Right lobe of liver (tissue), 6 donors: Measurements from ENCODE around the gene PTBP2. TPM values are rescaled to one million over a fixed set of nuclear protein-coding genes. Genes with fewer than 3 reads are reported as not detected.
A peak's percentile ranks its signal among the peaks of the same experiment; 100 is the strongest.

Source experiments
- ATAC-seq, 4 donors: fragments of 200-7000 bp; cut with Tn5 transposase; one replicate each; pipeline ENCODE4 v1.9.1; 2020; ENCODE audit warnings: mild to moderate bottlenecking in 4 of 4, moderate library complexity in 4 of 4
- DNase-seq, 3 donors: peaks; one replicate each; pipeline ENCODE4 v3.0.0-alpha.2; 2020
- H3K27ac ChIP-seq, 3 donors: fragments of 200-600 bp; one replicate each; pipeline ENCODE4 v1.8.0; 2022
- H3K27me3 ChIP-seq, 2 donors: fragments of 200-600 bp; one replicate each; pipeline ENCODE4 v1.8.0; 2022
- H3K36me3 ChIP-seq, 4 donors: fragments of 200-600 bp; sonication (generic) in 1 of 4; one replicate each; pipeline versions ENCODE4 v1.5.1 to v1.8.0; 2017 to 2022; ENCODE audit warnings: control low read depth in 1 of 4
- H3K4me1 ChIP-seq, 4 donors: fragments of 200-600 bp; sonication (generic) in 1 of 4; one replicate each; pipeline versions ENCODE4 v1.5.1 to v1.8.0; 2017 to 2022; ENCODE audit warnings: control low read depth in 1 of 4
- H3K4me3 ChIP-seq, 3 donors: fragments of 200-600 bp; one replicate each; pipeline ENCODE4 v1.8.0; 2022
- H3K9me3 ChIP-seq, 4 donors: fragments of 200-600 bp; sonication (generic) in 1 of 4; one replicate each; pipeline versions ENCODE4 v1.5.1 to v1.8.0; 2017 to 2022; ENCODE audit warnings: control low read depth in 1 of 4
- CTCF ChIP-seq, 4 donors: fragments of 200-600 bp in 3 of 4; fragments of 450-650 bp in 1 of 4; IDR thresholded peaks; one replicate each; pipeline versions ENCODE4 v1.5.1 to v1.8.0; 2016 to 2022; ENCODE audit warnings: antibody characterized with exemption in 4 of 4, mild to moderate bottlenecking in 2 of 4
- POLR2A ChIP-seq: fragments of 450-650 bp; IDR thresholded peaks from one replicate; pipeline ENCODE4 v1.6.1; 2017; ENCODE audit warnings: antibody characterized with exemption, mild to moderate bottlenecking
- WGBS: methylation state at CpG from one replicate; pipeline ENCODE4 v1.1.6; 2018; ENCODE audit warnings: low coverage, low lambda C conversion rate; ENCODE audit not compliant: insufficient coverage; ENCODE audit errors: missing lambda C conversion rate; 5-methylcytosine and 5-hydroxymethylcytosine counted together
- intact Hi-C, 2 donors: fragments of 100-400 bp; cut with DNase I; formaldehyde crosslinking; loops; one replicate each; pipeline versions ENCODE4 v1.11.2 to v1.14.1; 2022
- total RNA-seq, 6 experiments: library from RNA; depleted of rRNA in 2 of 6; stranded (reverse); fragments of >200 nt in 2 of 6; fragmentation: NEBNext Ultra II Directional in 3 of 6; extraction: Animal tissue kit (Norgen Biotek cat#: 25700) in 3 of 6; gene quantifications; one replicate each; pipeline versions ENCODE4 v1.1.0 to v1.2.4, GENCODE V29; 2016 to 2023
- donor health status: DM: no; HTN: yes; CAD: no.
- donor health status: DM: no; HTN: no; CAD: no.
- donor health status: DM: no; HTN: no; CAD: no.
- donor health status: DM: no; HTN: yes; CAD: no.
- donor health status: DM: no; HTN: yes; CAD: no.

PTBP2 gene
- total RNA-seq, 6 experiments from 2014 or later, result 3.6 to 20.1 (median 6.0) TPM

GRCh38 chr1:96763514-96763913, 41.9 kb downstream of the PTBP2 start:
- intact Hi-C loops, result no loop called here
- Histone ChIP-seq H3K4me1 (peaks cover 0 to 4% (median 0%) of the 10 kb centered on the region in 4 donors), H3K9me3 (no peaks in the 10 kb centered on the region), H3K4me3 (no peak overlapping the region), H3K27me3 (no peaks in the 10 kb centered on the region), H3K27ac (no peak overlapping the region), H3K36me3 (peaks cover 0 to 3% (median 0%) of the 10 kb centered on the region in 4 donors)
- ATAC-seq (no peak), DNase-seq (no peak)
- 86% methylated on average over 4 of the region's 4 CpGs for WGBS
- no peak for TF ChIP-seq CTCF (IDR thresholded peaks at IDR 0.05)
- TF ChIP-seq POLR2A, result no peak

- Histone ChIP-seq H3K36me3 (no peaks in the 10 kb centered on the region), H3K9me3 (no peaks in the 10 kb centered on the region), H3K27ac (no peak overlapping the region), H3K27me3 (no peaks in the 10 kb centered on the region), H3K4me1 (peaks cover 0 to 4% (median 0%) of the 10 kb centered on the region in 4 donors), H3K4me3 (no peak overlapping the region)
- TF ChIP-seq POLR2A (no peak), CTCF (IDR thresholded peaks at IDR 0.05) (no peak)
- no peak for ATAC-seq
- no peak for DNase-seq
- intact Hi-C loops, result no loop called here
These were observed 42.9 kb downstream of the PTBP2 start for GRCh38 chr1:96764469-96764868.

GRCh38 chr1:96771847-96772246, 50.3 kb downstream of the PTBP2 start:
- H3K4me1 ChIP-seq, result peaks cover 0 to 6% (median 0%) of the 10 kb centered on the region in 4 donors
- 81% methylated on average over 2 of the region's 2 CpGs for WGBS
- intact Hi-C loops, result no loop called here
- no peaks in the 10 kb centered on the region for H3K27me3 ChIP-seq
- H3K9me3 ChIP-seq, result no peaks in the 10 kb centered on the region
- DNase-seq, result no peak
- H3K4me3 ChIP-seq, result no peak overlapping the region
- peak in 2 of 4 donors; percentile 26 to 28 for ATAC-seq
- no peaks in the 10 kb centered on the region for H3K36me3 ChIP-seq
- no peak for TF ChIP-seq CTCF (IDR thresholded peaks at IDR 0.05)
- TF ChIP-seq POLR2A, result no peak
- no peak overlapping the region for H3K27ac ChIP-seq

- 50% methylated on average over 1 of the region's 1 CpG for WGBS
- Histone ChIP-seq H3K36me3 (no peaks in the 10 kb centered on the region), H3K27ac (no peak overlapping the region), H3K9me3 (no peaks in the 10 kb centered on the region), H3K27me3 (no peaks in the 10 kb centered on the region), H3K4me3 (no peak overlapping the region), H3K4me1 (peaks cover 0 to 6% (median 0%) of the 10 kb centered on the region in 4 donors)
- DNase-seq (no peak), ATAC-seq (peak; percentile 51 to 98 (median 80))
- no peak for TF ChIP-seq CTCF (IDR thresholded peaks at IDR 0.05)
- TF ChIP-seq POLR2A, result no peak
- intact Hi-C loops, result no loop called here
These were observed 50.8 kb downstream of the PTBP2 start for GRCh38 chr1:96772349-96772748.

GRCh38 chr1:96772972-96773371, 51.4 kb downstream of the PTBP2 start:
- peak in 1 of 4 donors; percentile 30 for ATAC-seq
- intact Hi-C loops, result no loop called here
- H3K9me3 ChIP-seq, result no peaks in the 10 kb centered on the region
- 91% methylated on average over 3 of the region's 4 CpGs for WGBS
- H3K27ac ChIP-seq, result no peak overlapping the region
- H3K27me3 ChIP-seq, result no peaks in the 10 kb centered on the region
- peaks cover 0 to 6% (median 0%) of the 10 kb centered on the region in 4 donors for H3K4me1 ChIP-seq
- no peaks in the 10 kb centered on the region for H3K36me3 ChIP-seq
- H3K4me3 ChIP-seq, result no peak overlapping the region
- TF ChIP-seq POLR2A, result no peak
- TF ChIP-seq CTCF (IDR thresholded peaks at IDR 0.05), result no peak
- DNase-seq, result no peak
